GM19193 (cell line): Measurements from ENCODE around the gene TWIST1.

Source experiments
- POLR2A ChIP-seq: IDR thresholded peaks from 4 replicates; pipeline ENCODE4 v1.6.1; 2011; ENCODE audit not compliant: insufficient read depth, insufficient read length; ENCODE audit errors: extremely low read depth

TWIST1 gene

DNA sequence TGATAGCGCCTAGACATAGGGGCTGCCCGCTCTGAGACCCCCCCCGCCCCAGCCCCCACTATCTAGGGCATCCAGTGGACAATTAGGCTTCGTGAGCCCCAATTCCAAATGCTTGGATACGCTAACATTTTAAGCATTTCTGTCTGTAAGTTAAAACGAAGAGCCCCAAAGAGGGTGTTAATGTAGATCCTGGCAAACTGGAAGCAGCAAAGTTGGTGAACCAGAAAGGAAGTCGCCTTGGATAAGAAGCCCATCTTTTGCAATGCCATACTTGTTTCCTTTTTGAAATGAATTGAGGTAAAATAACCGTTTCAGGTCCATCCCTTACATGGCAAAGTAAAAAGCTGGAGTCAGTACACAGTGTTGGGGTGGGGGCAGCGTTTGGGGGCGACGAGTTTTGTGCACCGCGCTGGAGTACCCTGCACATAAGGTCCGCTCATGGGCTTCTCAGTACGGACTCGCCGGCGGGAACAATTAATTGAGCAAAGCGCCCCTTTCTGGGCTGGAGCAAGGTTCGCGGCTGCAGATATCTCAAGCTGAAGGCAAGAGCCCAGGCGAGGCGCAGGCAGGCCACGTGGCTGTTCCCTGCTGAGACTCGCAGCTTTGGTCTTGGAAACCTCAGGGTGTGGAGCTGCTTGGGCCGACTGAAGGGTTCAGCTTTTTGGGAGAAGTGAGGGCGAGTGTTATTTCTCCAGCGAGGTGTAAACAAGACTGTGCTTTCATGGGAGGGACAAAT lies 1.4 kb upstream of the TWIST1 start:
- no peak for TF ChIP-seq POLR2A

DNA sequence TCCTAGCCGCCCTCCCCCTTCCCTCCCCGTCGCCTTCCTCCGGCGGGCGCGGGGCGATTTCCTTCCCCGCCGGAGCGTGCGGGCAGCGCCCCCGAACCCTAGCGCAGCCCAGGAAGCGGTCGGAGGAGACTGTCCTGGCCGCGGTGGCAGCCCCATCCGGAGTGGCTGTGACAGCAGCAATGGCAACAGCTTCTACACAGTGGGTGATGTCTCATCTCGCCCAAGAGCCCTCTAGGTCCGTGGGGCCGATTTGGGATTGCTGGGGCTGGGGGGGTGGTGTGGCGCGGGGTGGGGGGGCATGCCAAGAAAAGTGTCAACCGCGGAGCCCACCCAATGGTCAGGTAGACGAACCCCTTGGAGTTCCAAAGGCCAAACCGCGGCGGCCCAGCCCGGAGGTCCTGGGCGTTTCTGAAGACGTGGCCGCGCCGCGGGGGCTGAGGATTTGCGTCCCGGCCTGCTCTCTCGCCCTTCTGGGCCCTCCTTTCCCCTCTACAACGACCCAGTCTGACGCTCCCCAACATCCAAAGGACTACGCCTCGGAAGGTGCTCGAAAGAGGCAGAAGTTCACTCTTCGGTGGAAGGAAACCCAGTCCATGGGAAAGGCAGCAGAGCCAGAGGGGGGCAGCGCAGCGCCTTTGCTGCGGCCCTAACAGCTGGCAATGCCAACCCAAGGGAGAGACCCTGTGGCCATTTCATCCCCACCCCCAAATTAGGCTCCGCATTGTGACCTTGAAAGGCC lies 603 bp upstream of the TWIST1 start:
- no peak for TF ChIP-seq POLR2A

DNA sequence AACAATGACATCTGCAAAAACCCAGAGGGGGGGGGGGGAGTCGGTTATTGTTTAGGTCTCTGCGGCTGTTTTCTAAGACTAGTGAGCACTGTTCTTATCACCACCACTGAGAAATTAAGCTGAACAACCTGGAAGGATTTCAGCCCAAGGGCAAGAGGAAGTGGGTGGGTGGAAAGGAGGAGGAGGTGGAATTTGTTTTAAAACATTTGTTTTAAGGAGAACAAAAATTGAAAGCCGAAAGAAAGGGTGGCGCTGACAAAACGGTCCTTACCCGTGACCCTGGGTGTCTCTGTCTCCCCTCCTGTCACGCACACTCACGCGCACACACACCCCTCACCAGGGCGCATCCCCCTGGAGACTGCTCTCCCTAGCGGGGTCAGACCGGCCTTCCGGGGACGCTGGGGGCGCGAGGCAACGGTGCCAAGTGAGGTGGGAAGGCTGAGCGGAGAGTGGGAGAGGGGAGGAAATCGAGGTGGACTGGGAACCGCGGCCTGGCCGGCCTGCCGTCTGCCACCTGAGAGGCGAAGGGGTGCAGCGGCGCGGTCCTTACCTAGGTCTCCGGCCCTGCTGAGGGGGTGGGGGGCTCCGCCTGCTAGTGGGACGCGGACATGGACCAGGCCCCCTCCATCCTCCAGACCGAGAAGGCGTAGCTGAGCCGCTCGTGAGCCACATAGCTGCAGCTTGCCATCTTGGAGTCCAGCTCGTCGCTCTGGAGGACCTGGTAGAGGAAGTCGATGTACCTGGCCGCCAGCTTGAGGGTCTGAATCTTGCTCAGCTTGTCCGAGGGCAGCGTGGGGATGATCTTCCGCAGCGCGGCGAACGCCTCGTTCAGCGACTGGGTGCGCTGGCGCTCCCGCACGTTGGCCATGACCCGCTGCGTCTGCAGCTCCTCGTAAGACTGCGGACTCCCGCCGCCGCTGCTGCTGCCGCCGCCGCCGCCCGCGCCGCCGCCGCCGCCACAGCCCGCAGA lies 1.0 kb downstream of the TWIST1 start:
- no peak for TF ChIP-seq POLR2A

DNA sequence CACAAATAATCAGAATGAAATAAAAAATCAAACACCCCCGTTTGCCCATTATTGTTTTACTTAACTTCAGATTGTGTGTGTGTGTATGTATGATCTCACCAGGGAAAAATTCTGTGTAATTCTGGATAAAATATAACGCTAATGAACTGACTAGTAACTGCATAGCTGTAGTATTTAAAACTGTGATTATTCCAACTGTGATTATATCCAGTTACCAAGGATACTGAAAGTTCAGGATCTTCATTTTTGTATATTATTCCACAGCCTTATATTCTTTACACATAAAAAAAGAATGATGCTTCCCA lies 2.9 kb downstream of the TWIST1 start:
- no peak for TF ChIP-seq POLR2A

DNA sequence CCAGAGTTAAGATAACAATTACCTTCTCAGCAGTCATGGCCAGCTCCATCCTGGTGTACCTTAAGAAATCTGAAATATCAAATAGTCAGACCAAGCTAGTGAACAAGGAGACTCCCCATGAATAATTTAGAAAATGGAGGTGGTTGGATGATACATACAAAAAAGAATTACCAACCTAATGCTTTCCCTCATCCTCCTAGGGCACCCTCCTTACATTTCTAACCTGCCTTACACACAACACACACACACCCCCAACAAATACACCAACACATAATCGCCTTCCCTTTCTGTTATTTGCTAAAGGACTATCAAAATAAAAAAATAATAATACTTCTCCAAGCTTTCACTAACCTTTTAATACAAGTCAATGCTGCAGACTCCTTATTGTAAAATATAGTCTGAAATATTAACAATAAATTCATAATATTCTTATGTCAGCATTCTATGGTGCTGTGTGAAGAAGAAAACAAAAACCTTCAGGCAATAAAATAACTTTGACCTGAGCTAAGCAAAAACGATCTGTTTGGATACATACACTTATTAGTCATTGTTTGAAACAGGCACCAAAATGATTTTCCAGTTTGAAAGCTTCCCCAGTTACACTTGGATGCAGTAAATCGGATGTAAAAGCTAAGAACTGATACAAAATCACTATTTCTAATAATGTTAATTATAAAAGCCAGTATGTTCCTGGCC lies 3.4 kb downstream of the TWIST1 start:
- no peak for TF ChIP-seq POLR2A

DNA sequence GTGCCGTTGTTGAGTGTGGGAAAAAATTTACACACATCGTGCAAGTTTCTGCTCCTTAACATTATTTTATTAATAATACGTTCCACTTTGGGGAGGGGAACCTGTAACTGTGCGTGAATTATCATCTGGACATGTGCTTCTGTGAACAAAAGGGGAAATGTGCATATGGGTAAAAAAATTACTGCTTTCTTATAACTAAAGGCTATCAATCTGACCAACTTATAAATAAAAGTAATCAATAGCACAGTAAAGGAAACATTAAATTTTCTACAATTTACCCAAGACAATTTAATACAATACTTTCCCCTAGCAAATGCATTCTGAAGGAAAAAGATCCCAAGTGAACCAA lies 4.5 kb downstream of the TWIST1 start:
- TF ChIP-seq POLR2A: no peak

DNA sequence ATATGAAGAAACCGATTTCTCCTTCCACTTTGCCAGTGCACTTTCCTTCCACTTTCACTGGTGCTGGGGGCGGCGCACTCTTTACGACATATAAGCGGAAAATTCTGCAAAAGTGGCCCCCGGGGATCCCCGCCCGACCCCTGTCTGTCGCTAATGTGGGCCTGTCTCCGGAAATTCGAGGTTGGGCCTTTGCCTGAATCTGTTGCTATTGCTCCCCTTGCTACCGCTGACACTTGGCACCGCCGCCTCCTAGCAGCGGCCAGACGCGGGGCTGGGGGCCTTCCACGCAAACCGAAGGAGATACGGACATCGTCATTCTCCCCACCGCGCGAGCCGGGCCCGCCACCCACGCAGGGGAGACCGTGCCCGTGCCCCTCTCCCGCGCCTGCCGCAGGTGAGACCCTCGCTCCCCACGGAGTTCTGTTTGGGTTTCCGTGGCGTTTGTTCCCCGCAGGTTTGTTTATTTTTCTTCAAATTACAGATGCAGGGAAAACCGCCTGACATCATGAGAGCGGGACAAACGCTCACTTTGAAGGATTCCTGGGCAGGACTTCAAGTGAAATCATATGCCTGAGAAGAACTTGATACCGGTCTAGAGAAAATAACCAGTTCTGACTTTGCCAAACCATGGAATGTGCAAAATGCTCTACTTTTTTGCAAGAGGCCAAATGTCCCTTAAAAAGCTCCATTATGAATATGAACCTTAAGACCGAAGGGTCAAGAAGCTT lies 5.0 kb downstream of the TWIST1 start:
- no peak for TF ChIP-seq POLR2A

DNA sequence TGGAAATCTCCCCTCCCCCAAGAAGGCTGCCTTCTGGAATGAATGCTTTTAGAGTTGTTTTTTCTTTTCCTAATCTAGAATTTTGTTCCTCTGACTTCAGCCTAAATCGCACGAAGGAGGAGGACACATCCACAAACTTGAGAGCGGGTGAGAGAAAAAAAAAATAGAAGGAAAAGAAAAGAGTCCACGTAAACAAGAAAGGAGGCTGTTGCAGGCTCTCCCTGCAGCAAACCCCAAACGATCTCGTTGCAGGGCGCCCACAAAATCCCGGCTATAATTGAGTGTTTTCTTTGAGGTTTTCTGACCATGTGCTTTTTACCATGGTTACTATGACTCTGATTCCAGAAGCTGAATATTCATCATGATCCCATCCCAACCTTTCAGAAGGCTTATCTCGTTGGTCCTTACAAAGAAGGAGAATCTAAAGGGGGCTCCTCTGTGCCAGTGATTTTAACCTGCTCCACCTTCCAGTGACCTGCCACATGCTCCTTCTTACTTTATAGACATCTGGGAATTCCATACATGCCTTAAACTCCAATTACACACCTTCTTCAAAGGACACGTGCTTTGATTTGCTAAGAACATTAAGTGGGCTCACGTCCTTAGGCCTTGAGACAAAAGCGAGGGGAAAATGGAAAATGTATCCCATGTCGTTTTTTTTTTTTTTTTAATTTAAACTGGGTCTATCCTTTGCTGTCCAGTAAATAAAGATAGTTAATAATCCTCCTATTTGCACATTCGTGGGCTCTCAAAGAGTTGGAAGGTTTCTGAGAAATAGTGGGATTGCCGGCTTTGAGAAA lies 5.8 kb downstream of the TWIST1 start:
- no peak for TF ChIP-seq POLR2A

DNA sequence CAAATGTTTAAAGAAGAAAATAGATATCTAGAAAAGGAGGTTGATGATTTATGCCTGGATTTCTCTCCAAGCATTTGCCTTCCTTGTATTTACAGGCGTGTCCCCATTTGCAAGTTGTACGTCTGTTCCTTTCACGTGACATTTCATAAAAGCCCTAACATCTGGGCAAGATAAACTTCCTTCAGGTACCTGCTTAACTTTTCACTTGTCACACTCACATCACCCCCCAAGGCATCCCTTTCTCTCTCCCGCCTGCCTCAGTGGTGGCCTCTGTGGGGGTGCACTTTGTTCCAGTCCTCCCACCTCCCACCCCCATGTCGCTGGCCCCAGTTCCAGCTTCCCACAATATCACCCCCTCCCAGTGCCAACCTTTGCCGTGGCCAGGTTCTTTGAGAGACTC lies 6.7 kb downstream of the TWIST1 start:
- TF ChIP-seq POLR2A: no peak

DNA sequence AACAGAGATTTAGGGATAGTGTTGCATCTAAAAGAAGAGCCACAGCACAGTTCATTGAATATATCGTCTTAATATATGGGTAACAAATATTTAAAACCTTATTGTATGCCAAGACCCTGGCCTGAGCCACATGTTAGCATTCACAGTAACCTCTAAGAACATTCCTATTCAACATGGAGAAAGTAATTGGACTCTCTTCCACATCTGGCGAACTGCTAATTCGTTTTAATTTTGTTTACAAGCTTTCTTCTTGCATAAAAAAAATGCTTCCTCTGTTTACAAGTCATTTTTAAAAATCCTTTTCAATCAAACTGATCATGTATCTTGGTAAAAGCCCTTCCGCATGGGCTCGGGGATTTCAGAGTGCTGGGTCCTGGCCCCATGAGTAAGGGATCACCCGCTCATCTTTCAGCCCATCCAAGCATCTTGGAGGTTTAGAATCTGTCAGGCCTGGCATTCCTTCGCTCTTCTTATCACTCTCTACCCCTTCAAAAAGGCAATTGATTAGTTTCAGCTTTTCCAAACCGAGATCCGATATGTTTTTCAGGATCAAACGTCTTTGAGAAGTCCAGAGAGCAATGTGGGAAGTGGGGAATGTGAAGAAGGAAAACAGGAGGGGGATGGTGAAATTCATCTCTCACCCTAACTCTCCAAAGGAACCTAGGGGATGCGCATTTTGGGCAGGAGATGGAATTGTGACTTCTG lies 7.3 kb downstream of the TWIST1 start:
- no peak for TF ChIP-seq POLR2A

DNA sequence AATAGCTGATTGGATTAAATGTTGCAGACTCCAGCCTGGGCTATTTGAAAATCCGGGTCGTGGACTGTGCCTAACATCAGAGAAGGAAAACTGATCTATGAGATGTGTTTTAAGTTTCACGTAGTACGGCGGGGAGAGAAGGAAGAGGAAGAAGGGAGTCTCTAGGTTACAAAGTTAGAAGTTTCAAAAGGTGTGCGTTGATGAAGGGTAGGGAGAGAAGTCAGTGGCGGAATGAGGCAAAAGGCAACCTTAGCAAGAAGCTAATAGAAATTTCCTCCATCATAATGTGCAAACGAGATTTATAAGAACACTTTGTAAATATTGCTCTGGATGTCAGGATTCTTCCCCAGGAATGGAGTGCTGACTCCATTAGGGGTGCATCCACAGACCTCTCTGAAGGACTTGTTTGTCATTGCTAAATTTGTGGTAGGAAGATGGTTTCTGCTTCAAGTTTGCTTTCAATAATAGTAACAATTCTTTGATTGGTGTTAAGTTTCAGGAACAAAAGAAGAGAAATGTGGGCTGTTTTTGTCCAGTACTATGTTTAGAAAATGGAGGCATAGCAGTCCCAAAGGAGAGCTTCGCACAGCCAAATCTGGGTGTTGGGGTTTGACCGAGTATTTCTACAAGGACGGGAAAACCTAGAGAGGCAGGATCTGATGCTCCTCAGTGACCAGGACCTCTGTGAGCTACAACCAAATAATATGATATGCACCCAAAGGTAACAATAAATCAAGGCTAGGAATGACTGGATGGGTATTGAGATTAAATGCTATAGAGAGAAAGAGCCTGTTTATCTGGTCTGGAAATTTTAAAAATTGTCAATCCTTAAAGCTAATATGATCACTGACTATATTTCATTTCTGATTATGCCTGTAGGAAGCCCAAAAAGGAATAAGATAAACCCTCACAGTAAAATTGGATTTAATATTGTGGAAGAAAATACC lies 8.2 kb downstream of the TWIST1 start:
- no peak for TF ChIP-seq POLR2A
